Measurements from ENCODE around the gene GZMB.

Gene GZMB

DNA sequence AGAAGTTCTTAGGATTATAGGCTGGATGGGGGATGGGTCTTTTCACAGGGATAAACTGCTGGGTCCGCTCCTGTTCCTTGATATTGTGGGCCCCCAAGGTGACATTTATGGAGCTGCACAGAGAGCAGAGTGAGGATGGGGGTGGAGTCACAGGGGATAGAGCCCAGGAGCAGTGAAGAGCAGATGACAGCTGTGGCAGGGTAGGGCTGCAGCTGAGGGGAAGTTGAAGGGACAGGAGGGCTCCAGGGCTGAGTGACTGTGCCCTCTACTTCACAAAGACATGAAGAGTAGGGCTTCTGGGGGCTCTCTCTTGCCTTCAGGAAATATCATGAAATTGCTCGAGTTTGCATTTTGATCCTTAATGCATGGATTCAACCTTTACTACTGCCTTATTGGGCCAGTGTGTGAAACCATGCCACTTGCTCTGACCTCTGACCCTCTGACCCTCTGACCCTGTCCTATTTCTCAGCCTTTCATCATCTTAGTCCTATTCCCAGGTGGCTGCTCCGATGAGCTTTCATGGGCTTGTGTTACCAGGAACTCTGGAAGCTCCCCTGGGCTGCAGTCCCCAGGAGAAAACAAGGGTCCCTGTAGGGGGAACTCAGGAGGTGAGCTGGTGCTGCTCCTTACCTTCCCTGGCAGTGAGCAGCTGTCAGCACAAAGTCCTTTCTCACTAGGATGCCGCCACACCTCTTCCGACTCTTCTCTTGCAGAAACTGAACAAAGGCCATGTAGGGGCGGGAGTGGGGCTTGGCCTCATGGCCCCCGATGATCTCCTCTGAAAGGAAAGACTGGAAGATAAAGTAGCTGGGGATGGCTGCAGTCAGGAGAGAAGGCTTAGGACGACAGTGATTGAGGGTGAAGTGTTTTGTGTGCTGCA is 26.1 kb downstream of the GZMB start:
- no peaks in the 10 kb centered on the region for H4K20me1 ChIP-seq (ENCODE audit: control insufficient read depth, insufficient read depth, low read depth, low read length)
- H3K9me3 ChIP-seq (ENCODE audit: control insufficient read depth, insufficient read depth, low read length) = no peaks in the 10 kb centered on the region
- no peaks in the 10 kb centered on the region for H3K36me3 ChIP-seq (ENCODE audit: control insufficient read depth, low read length)
- H3K27me3 ChIP-seq (ENCODE audit: control insufficient read depth, low read length) = no peaks in the 10 kb centered on the region
- no peaks in the 10 kb centered on the region for H3F3A ChIP-seq (ENCODE audit: control insufficient read depth, insufficient read depth)
- H3K79me2 ChIP-seq (ENCODE audit: control insufficient read depth, low read length) = no peaks in the 10 kb centered on the region
- H3K4me2 ChIP-seq (ENCODE audit: low read length) = no peak overlapping the region
- no peak overlapping the region for H3K27ac ChIP-seq (ENCODE audit: low read depth, low read length)
- no peak overlapping the region for H3K4me3 ChIP-seq (ENCODE audit: low read length)
- TF ChIP-seq, protein P1, sequence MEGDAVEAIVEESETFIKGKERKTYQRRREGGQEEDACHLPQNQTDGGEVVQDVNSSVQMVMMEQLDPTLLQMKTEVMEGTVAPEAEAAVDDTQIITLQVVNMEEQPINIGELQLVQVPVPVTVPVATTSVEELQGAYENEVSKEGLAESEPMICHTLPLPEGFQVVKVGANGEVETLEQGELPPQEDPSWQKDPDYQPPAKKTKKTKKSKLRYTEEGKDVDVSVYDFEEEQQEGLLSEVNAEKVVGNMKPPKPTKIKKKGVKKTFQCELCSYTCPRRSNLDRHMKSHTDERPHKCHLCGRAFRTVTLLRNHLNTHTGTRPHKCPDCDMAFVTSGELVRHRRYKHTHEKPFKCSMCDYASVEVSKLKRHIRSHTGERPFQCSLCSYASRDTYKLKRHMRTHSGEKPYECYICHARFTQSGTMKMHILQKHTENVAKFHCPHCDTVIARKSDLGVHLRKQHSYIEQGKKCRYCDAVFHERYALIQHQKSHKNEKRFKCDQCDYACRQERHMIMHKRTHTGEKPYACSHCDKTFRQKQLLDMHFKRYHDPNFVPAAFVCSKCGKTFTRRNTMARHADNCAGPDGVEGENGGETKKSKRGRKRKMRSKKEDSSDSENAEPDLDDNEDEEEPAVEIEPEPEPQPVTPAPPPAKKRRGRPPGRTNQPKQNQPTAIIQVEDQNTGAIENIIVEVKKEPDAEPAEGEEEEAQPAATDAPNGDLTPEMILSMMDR (IDR thresholded peaks at IDR 0.05; ENCODE audit: low read depth, low read length, poor library complexity, severe bottlenecking) = no peak
- TF ChIP-seq EZH2phosphoT487 (IDR thresholded peaks at IDR 0.05; ENCODE audit: borderline replicate concordance, low read length) = no peak
- H3K9me2 ChIP-seq (replicated peaks; ENCODE audit: control insufficient read depth, low read length) = no peaks in the 10 kb centered on the region
- H3K4me1 ChIP-seq (ENCODE audit: control insufficient read depth, low read length) = no peaks in the 10 kb centered on the region

DNA sequence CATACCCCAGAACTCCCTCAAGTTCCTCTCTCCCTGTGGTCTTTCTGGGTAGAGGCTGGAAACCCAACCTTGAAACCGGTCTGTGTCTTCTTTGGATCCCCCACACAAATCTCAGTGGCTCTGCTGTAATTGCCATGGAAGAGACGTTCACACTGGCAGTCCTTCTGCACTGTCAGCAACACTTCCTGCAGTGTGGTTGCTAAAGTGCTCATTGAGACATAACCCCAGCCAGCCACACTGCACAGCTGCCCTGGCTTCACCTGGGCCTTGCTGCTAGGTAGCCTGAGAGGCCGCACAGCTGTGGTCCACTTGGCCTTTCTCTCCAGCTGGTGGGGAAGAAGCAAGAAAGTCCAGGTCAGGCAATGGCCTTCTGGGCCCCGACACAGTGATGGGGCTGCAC is 26.9 kb downstream of the GZMB start:
- Histone ChIP-seq H3F3A (ENCODE audit: control insufficient read depth, insufficient read depth) (no peaks in the 10 kb centered on the region), H3K36me3 (ENCODE audit: control insufficient read depth, low read length) (no peaks in the 10 kb centered on the region), H3K79me2 (ENCODE audit: control insufficient read depth, low read length) (no peaks in the 10 kb centered on the region), H3K4me2 (ENCODE audit: low read length) (no peak overlapping the region), H3K4me3 (ENCODE audit: low read length) (no peak overlapping the region), H4K20me1 (ENCODE audit: control insufficient read depth, insufficient read depth, low read depth, low read length) (no peaks in the 10 kb centered on the region), H3K9me2 (replicated peaks; ENCODE audit: control insufficient read depth, low read length) (no peaks in the 10 kb centered on the region), H3K27ac (ENCODE audit: low read depth, low read length) (no peak overlapping the region), H3K9me3 (ENCODE audit: control insufficient read depth, insufficient read depth, low read length) (no peaks in the 10 kb centered on the region), H3K27me3 (ENCODE audit: control insufficient read depth, low read length) (no peaks in the 10 kb centered on the region), H3K4me1 (ENCODE audit: control insufficient read depth, low read length) (no peaks in the 10 kb centered on the region)
- TF ChIP-seq, protein P1 (IDR thresholded peaks at IDR 0.05; ENCODE audit: low read depth, low read length, poor library complexity, severe bottlenecking) = no peak
- no peak for TF ChIP-seq EZH2phosphoT487 (IDR thresholded peaks at IDR 0.05; ENCODE audit: borderline replicate concordance, low read length)

DNA sequence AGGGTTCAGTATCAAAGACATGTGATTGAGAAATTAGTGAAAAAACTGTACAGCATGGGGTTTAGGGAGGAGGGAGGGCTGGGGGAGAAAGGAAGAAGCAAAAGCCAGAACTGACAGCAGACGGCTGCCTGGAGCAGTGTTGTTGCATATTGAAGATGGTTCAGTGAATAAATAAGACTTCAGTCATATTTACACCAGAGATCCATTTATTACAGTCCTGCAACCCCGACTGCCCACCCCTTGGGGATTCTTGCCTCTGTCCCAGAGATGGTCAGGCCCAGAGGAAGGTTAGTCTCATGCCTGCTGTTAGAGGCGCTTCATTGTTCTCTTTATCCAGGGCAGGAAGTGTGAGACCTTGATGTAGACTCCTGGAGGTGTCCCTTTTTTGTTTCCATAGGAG is 27.7 kb downstream of the GZMB start:
- H4K20me1 ChIP-seq (ENCODE audit: control insufficient read depth, insufficient read depth, low read depth, low read length) = no peaks in the 10 kb centered on the region
- no peak overlapping the region for H3K4me3 ChIP-seq (ENCODE audit: low read length)
- no peak overlapping the region for H3K27ac ChIP-seq (ENCODE audit: low read depth, low read length)
- no peaks in the 10 kb centered on the region for H3K27me3 ChIP-seq (ENCODE audit: control insufficient read depth, low read length)
- H3K36me3 ChIP-seq (ENCODE audit: control insufficient read depth, low read length) = no peaks in the 10 kb centered on the region
- H3K9me3 ChIP-seq (ENCODE audit: control insufficient read depth, insufficient read depth, low read length) = no peaks in the 10 kb centered on the region
- H3K4me1 ChIP-seq (ENCODE audit: control insufficient read depth, low read length) = no peaks in the 10 kb centered on the region
- H3K4me2 ChIP-seq (ENCODE audit: low read length) = no peak overlapping the region
- no peaks in the 10 kb centered on the region for H3K9me2 ChIP-seq (replicated peaks; ENCODE audit: control insufficient read depth, low read length)
- H3F3A ChIP-seq (ENCODE audit: control insufficient read depth, insufficient read depth) = no peaks in the 10 kb centered on the region
- TF ChIP-seq EZH2phosphoT487 (IDR thresholded peaks at IDR 0.05; ENCODE audit: borderline replicate concordance, low read length) = no peak
- TF ChIP-seq, protein P1 (IDR thresholded peaks at IDR 0.05; ENCODE audit: low read depth, low read length, poor library complexity, severe bottlenecking) = no peak
- no peaks in the 10 kb centered on the region for H3K79me2 ChIP-seq (ENCODE audit: control insufficient read depth, low read length)
